KMS-11 (cell line): ENCODE data around the gene SPC25.

Experiments
- H2AFZ ChIP-seq: fragments of 200-600 bp; sonication (generic); 2 replicates; pipeline ENCODE4 v1.6.1; 2016; ENCODE audit warnings: antibody characterized with exemption, mixed run types, low read depth
- H3K27ac ChIP-seq: fragments of 200-600 bp; sonication (generic); 2 replicates; pipeline ENCODE4 v1.6.1; 2016; ENCODE audit warnings: mild to moderate bottlenecking, mixed run types
- H3K27me3 ChIP-seq: fragments of 200-600 bp; sonication (generic); 2 replicates; pipeline ENCODE4 v1.6.1; 2017; ENCODE audit warnings: mild to moderate bottlenecking, low read depth, mixed run types, moderate library complexity; ENCODE audit not compliant: insufficient read depth
- H3K36me3 ChIP-seq: fragments of 200-600 bp; sonication (generic); 2 replicates; pipeline ENCODE4 v1.6.1; 2017; ENCODE audit warnings: mild to moderate bottlenecking, mixed run types; ENCODE audit not compliant: insufficient read depth
- H3K4me1 ChIP-seq: fragments of 200-600 bp; sonication (generic); 2 replicates; pipeline ENCODE4 v1.6.1; 2016; ENCODE audit warnings: mild to moderate bottlenecking, low read depth, mixed run types; ENCODE audit not compliant: poor library complexity, severe bottlenecking
- H3K4me2 ChIP-seq: fragments of 200-600 bp; sonication (generic); 2 replicates; pipeline ENCODE4 v1.7.0; 2016; ENCODE audit warnings: mild to moderate bottlenecking, mixed run types
- H3K4me3 ChIP-seq: fragments of 200-600 bp; sonication (generic); IDR thresholded peaks from 2 replicates; pipeline ENCODE4 v1.6.1; 2017; ENCODE audit warnings: low read depth, low read length, mixed read lengths; ENCODE audit not compliant: insufficient read depth
- H3K79me2 ChIP-seq: fragments of 200-600 bp; sonication (generic); 2 replicates; pipeline ENCODE4 v1.6.1; 2016; ENCODE audit warnings: low read depth, mixed run types; ENCODE audit not compliant: insufficient read depth
- H3K9ac ChIP-seq: fragments of 200-600 bp; sonication (generic); 2 replicates; pipeline ENCODE4 v1.6.1; 2016; ENCODE audit warnings: mild to moderate bottlenecking, mixed run types
- H4K20me1 ChIP-seq: fragments of 200-600 bp; sonication (generic); 2 replicates; pipeline ENCODE4 v1.6.1; 2016; ENCODE audit warnings: mild to moderate bottlenecking, mixed run types; ENCODE audit not compliant: insufficient read depth
- TF ChIP-seq, protein P1 (sequence below): fragments of 200-600 bp; sonication (generic); conservative IDR thresholded peaks from 2 replicates; pipeline ENCODE4 v1.6.1; 2017; ENCODE audit warnings: low read depth, mild to moderate bottlenecking, antibody characterized with exemption, low read length, moderate library complexity, mixed read lengths

Gene SPC25

DNA sequence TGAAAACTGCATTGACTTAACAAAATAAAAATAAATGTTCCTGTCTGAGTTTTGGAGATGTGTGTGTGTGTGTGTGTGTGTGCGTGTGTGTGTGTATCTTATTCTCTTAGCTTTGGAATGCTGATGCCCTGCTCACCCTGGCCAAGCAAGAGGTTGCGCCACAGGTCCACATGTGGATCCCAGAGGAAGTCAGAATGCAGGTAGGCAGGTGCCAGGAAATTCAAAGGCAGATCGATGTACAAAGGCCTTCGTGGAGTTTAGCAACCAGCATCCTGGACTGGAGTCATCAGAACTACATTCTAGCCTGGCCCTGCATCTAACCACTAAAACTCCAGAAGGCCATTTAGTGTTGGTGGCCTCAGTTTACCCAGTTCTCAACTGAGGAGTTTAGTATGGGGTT, 23.3 kb upstream of the SPC25 start:
- H3K4me3 ChIP-seq: no peak overlapping the region

DNA sequence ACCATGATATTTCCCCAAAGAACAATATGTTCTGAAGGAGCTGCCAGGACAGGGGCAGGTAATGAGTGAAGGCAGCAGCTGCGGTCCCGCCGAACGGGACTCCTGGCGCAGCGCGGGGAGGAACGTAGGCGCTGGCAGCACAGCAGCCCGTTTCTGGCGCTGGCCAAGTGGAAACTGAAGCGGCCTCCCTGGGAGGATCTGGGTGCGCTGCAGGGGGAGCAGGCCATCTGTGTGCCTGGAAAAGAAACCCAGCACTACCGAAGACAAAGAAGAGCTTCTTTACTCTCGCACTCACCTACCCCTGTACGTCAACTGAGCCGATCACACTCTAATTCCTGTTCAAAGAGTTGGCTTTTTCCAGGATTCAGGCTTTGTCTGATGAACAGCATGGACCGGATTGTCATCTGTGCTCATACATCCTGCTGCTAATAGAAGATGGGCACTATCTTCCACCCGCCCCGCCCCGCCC, 22.7 kb upstream of the SPC25 start:
- Histone ChIP-seq H3K4me3 (no peak overlapping the region), H2AFZ (no peak overlapping the region), H3K9ac (no peak overlapping the region), H3K4me2 (no peak overlapping the region), H3K36me3 (no peaks in the 10 kb centered on the region), H3K4me1 (no peaks in the 10 kb centered on the region), H3K79me2 (no peaks in the 10 kb centered on the region), H4K20me1 (no peaks in the 10 kb centered on the region), H3K27ac (no peak overlapping the region), H3K27me3 (no peaks in the 10 kb centered on the region)
- TF ChIP-seq, protein P1, sequence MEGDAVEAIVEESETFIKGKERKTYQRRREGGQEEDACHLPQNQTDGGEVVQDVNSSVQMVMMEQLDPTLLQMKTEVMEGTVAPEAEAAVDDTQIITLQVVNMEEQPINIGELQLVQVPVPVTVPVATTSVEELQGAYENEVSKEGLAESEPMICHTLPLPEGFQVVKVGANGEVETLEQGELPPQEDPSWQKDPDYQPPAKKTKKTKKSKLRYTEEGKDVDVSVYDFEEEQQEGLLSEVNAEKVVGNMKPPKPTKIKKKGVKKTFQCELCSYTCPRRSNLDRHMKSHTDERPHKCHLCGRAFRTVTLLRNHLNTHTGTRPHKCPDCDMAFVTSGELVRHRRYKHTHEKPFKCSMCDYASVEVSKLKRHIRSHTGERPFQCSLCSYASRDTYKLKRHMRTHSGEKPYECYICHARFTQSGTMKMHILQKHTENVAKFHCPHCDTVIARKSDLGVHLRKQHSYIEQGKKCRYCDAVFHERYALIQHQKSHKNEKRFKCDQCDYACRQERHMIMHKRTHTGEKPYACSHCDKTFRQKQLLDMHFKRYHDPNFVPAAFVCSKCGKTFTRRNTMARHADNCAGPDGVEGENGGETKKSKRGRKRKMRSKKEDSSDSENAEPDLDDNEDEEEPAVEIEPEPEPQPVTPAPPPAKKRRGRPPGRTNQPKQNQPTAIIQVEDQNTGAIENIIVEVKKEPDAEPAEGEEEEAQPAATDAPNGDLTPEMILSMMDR: no peak

More for the DNA sequence above, 23.3 kb upstream of the SPC25 start:
- H3K27ac ChIP-seq: no peak overlapping the region
- H3K79me2 ChIP-seq: no peaks in the 10 kb centered on the region
- H3K27me3 ChIP-seq: no peaks in the 10 kb centered on the region
- H4K20me1 ChIP-seq: no peaks in the 10 kb centered on the region
- no peaks in the 10 kb centered on the region for H3K4me1 ChIP-seq
- no peaks in the 10 kb centered on the region for H3K36me3 ChIP-seq
- no peak overlapping the region for H3K4me2 ChIP-seq
- no peak overlapping the region for H2AFZ ChIP-seq
- no peak overlapping the region for H3K9ac ChIP-seq
- TF ChIP-seq, protein P1: no peak

DNA sequence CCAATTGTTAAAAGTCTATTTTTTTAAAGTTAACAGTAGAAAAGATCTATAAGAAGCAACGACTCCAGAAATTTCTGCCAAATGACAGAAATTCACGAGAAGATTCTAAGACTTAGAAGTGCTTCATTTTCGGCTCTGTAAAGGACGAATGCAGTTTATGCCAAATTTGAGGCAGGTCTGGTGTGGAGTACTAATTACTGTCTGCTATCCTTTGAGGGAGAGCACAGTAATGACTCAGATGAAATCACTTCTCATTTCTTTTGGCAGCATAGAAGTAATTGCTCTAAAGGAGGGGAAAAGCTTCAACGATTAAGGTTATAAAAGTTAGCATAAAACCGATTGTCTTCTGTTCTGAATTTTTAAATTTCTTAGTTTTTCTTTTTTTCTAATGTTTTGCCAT, 22.2 kb upstream of the SPC25 start:
- Histone ChIP-seq H4K20me1 (no peaks in the 10 kb centered on the region), H2AFZ (no peak overlapping the region), H3K4me2 (no peak overlapping the region), H3K36me3 (no peaks in the 10 kb centered on the region), H3K9ac (no peak overlapping the region), H3K79me2 (no peaks in the 10 kb centered on the region), H3K4me3 (no peak overlapping the region), H3K27me3 (no peaks in the 10 kb centered on the region), H3K4me1 (no peaks in the 10 kb centered on the region), H3K27ac (no peak overlapping the region)
- TF ChIP-seq, protein P1: no peak

DNA sequence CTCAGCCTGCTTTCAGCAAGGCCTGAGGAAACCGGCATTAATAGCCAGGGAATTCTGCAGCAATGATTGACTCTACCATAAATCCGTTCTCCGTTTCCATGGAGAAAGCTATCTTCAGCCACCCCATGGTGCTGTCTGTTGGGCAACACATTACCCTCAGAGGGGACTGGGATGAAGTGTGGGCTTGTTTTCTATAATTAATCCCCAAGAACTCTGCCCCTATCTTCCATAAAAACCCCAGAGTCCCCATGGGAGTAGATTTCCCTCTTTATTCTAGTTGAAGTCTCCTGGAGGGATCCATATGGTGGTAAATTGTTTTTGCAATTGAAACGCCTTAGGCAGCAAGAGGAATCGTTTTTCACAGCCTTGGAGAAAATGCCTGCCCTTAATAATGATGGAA, 20.1 kb upstream of the SPC25 start:
- H2AFZ ChIP-seq: no peak overlapping the region
- no peaks in the 10 kb centered on the region for H3K79me2 ChIP-seq
- H3K4me3 ChIP-seq: no peak overlapping the region
- no peak overlapping the region for H3K9ac ChIP-seq
- no peaks in the 10 kb centered on the region for H4K20me1 ChIP-seq
- no peak overlapping the region for H3K27ac ChIP-seq
- H3K4me2 ChIP-seq: no peak overlapping the region
- H3K4me1 ChIP-seq: no peaks in the 10 kb centered on the region
- TF ChIP-seq, protein P1: no peak
- H3K36me3 ChIP-seq: no peaks in the 10 kb centered on the region
- no peaks in the 10 kb centered on the region for H3K27me3 ChIP-seq
